Measurements from ENCODE around the gene P4HB.

Gene P4HB

GRCh38 chr17:81902653-81903414, 42.5 kb upstream of the P4HB start:
- Histone ChIP-seq H3K4me1 (ENCODE audit: control insufficient read depth, insufficient read depth, low read length) (no peaks in the 10 kb centered on the region), H3K27me3 (ENCODE audit: control insufficient read depth, insufficient read depth, low read length) (peaks cover 3% of the 10 kb centered on the region), H3K9ac (ENCODE audit: low read length) (no peak overlapping the region), H3K27ac (ENCODE audit: low read depth, low read length) (no peak overlapping the region), H3K36me3 (ENCODE audit: control insufficient read depth, insufficient read depth, low read length) (peaks cover 8% of the 10 kb centered on the region), H3K4me3 (ENCODE audit: low read length) (no peak overlapping the region)

- H3K36me3 ChIP-seq (ENCODE audit: control insufficient read depth, insufficient read depth, low read length): peaks cover 8% of the 10 kb centered on the region
- H3K4me3 ChIP-seq (ENCODE audit: low read length): peak within 1 kb of the TSS; percentile 24
- H3K4me1 ChIP-seq (ENCODE audit: control insufficient read depth, insufficient read depth, low read length): no peaks in the 10 kb centered on the region
- no peak within 1 kb of the TSS for H3K9ac ChIP-seq (ENCODE audit: low read length)
- H3K27ac ChIP-seq (ENCODE audit: low read depth, low read length): no peak within 1 kb of the TSS
- peaks cover 3% of the 10 kb centered on the region for H3K27me3 ChIP-seq (ENCODE audit: control insufficient read depth, insufficient read depth, low read length)
Observed at GRCh38 chr17:81902023-81902652, 41.8 kb upstream of the P4HB start, which contains the start of gene NPB. Gene NPB, plus strand, starts transcription at chr17:81902238. Its CDS starts 40 bp downstream, at chr17:81902278.

- peak overlapping the region; percentile 24 for H3K4me3 ChIP-seq (ENCODE audit: low read length)
Observed at GRCh38 chr17:81901167-81902022, 41.1 kb upstream of the P4HB start.

GRCh38 chr17:81900181-81900820, 40.0 kb upstream of the P4HB start:
- H3K4me1 ChIP-seq (ENCODE audit: control insufficient read depth, insufficient read depth, low read length): no peaks in the 10 kb centered on the region
- no peak overlapping the region for H3K9ac ChIP-seq (ENCODE audit: low read length)
- peaks cover 3% of the 10 kb centered on the region for H3K27me3 ChIP-seq (ENCODE audit: control insufficient read depth, insufficient read depth, low read length)
- H3K4me3 ChIP-seq (ENCODE audit: low read length): no peak overlapping the region
- H3K36me3 ChIP-seq (ENCODE audit: control insufficient read depth, insufficient read depth, low read length): peaks cover 10% of the 10 kb centered on the region
- H3K27ac ChIP-seq (ENCODE audit: low read depth, low read length): no peak overlapping the region

More at GRCh38 chr17:81901167-81902022, 41.1 kb upstream of the P4HB start:
- H3K27ac ChIP-seq (ENCODE audit: low read depth, low read length): no peak overlapping the region
- H3K27me3 ChIP-seq (ENCODE audit: control insufficient read depth, insufficient read depth, low read length): peaks cover 3% of the 10 kb centered on the region
- no peaks in the 10 kb centered on the region for H3K4me1 ChIP-seq (ENCODE audit: control insufficient read depth, insufficient read depth, low read length)
- H3K36me3 ChIP-seq (ENCODE audit: control insufficient read depth, insufficient read depth, low read length): peaks cover 9% of the 10 kb centered on the region
- H3K9ac ChIP-seq (ENCODE audit: low read length): no peak overlapping the region

GRCh38 chr17:81899514-81900166, 39.3 kb upstream of the P4HB start:
- Histone ChIP-seq H3K27ac (ENCODE audit: low read depth, low read length) (no peak overlapping the region), H3K9ac (ENCODE audit: low read length) (no peak overlapping the region), H3K36me3 (ENCODE audit: control insufficient read depth, insufficient read depth, low read length) (peaks cover 10% of the 10 kb centered on the region), H3K27me3 (ENCODE audit: control insufficient read depth, insufficient read depth, low read length) (peaks cover 3% of the 10 kb centered on the region), H3K4me1 (ENCODE audit: control insufficient read depth, insufficient read depth, low read length) (no peaks in the 10 kb centered on the region), H3K4me3 (ENCODE audit: low read length) (no peak overlapping the region)

GRCh38 chr17:81898885-81899284, 38.5 kb upstream of the P4HB start:
- Histone ChIP-seq H3K36me3 (ENCODE audit: control insufficient read depth, insufficient read depth, low read length) (peaks cover 10% of the 10 kb centered on the region), H3K4me1 (ENCODE audit: control insufficient read depth, insufficient read depth, low read length) (no peaks in the 10 kb centered on the region), H3K9ac (ENCODE audit: low read length) (no peak overlapping the region), H3K27ac (ENCODE audit: low read depth, low read length) (no peak overlapping the region), H3K4me3 (ENCODE audit: low read length) (no peak overlapping the region), H3K27me3 (ENCODE audit: control insufficient read depth, insufficient read depth, low read length) (peaks cover 3% of the 10 kb centered on the region)

- peaks cover 10% of the 10 kb centered on the region for H3K36me3 ChIP-seq (ENCODE audit: control insufficient read depth, insufficient read depth, low read length)
- H3K4me3 ChIP-seq (ENCODE audit: low read length): no peak overlapping the region
- no peak overlapping the region for H3K27ac ChIP-seq (ENCODE audit: low read depth, low read length)
- no peak overlapping the region for H3K9ac ChIP-seq (ENCODE audit: low read length)
- H3K27me3 ChIP-seq (ENCODE audit: control insufficient read depth, insufficient read depth, low read length): peaks cover 3% of the 10 kb centered on the region
- no peaks in the 10 kb centered on the region for H3K4me1 ChIP-seq (ENCODE audit: control insufficient read depth, insufficient read depth, low read length)
Observed at GRCh38 chr17:81898029-81898866, 37.9 kb upstream of the P4HB start.

GRCh38 chr17:81895400-81895799, 35.1 kb upstream of the P4HB start:
- Histone ChIP-seq H3K27me3 (ENCODE audit: control insufficient read depth, insufficient read depth, low read length) (no peaks in the 10 kb centered on the region), H3K4me1 (ENCODE audit: control insufficient read depth, insufficient read depth, low read length) (peaks cover 2% of the 10 kb centered on the region), H3K4me3 (ENCODE audit: low read length) (no peak overlapping the region), H3K27ac (ENCODE audit: low read depth, low read length) (no peak overlapping the region), H3K9ac (ENCODE audit: low read length) (no peak overlapping the region), H3K36me3 (ENCODE audit: control insufficient read depth, insufficient read depth, low read length) (peaks cover 10% of the 10 kb centered on the region)

- Histone ChIP-seq H3K9ac (ENCODE audit: low read length) (no peak overlapping the region), H3K27me3 (ENCODE audit: control insufficient read depth, insufficient read depth, low read length) (no peaks in the 10 kb centered on the region), H3K27ac (ENCODE audit: low read depth, low read length) (peak overlapping the region; percentile 38), H3K4me1 (ENCODE audit: control insufficient read depth, insufficient read depth, low read length) (peaks cover 6% of the 10 kb centered on the region), H3K4me3 (ENCODE audit: low read length) (peak overlapping the region; percentile 66), H3K36me3 (ENCODE audit: control insufficient read depth, insufficient read depth, low read length) (peaks cover 26% of the 10 kb centered on the region)
Observed at GRCh38 chr17:81891303-81891552, 30.9 kb upstream of the P4HB start.

- peaks cover 6% of the 10 kb centered on the region for H3K4me1 ChIP-seq (ENCODE audit: control insufficient read depth, insufficient read depth, low read length)
- H3K4me3 ChIP-seq (ENCODE audit: low read length): peak overlapping the region; percentile 66
- H3K36me3 ChIP-seq (ENCODE audit: control insufficient read depth, insufficient read depth, low read length): peaks cover 27% of the 10 kb centered on the region
- H3K27ac ChIP-seq (ENCODE audit: low read depth, low read length): peak overlapping the region; percentile 38
- peak overlapping the region; percentile 71 for H3K9ac ChIP-seq (ENCODE audit: low read length)
- H3K27me3 ChIP-seq (ENCODE audit: control insufficient read depth, insufficient read depth, low read length): no peaks in the 10 kb centered on the region
Observed at GRCh38 chr17:81890447-81891302, 30.3 kb upstream of the P4HB start.
